HTR-8/SVneo (cell line): ENCODE measurements around the gene EXOC3L1.

Experiments
- DNase-seq: peaks from one replicate; pipeline ENCODE4 v3.0.0; 2011; ENCODE audit warnings: low spot score, mixed read lengths; ENCODE audit not compliant: insufficient read length
- FAIRE-seq: peaks from 2 replicates; lab custom pipeline; 2011; peaks lifted over from hg19 to GRCh38; lab: Jason Lieb, UNC

The EXOC3L1 gene

GRCh38 chr16:67151431-67152097, 38.4 kb downstream of the EXOC3L1 start:
- DNase-seq: no peak
- FAIRE-seq: no peak

- peak; percentile 57 for FAIRE-seq
- no peak for DNase-seq
These were observed 39.0 kb downstream of the EXOC3L1 start, which contains the start of gene B3GNT9 for GRCh38 chr16:67150833-67151396. Gene B3GNT9, minus strand, starts transcription at chr16:67150998. Its CDS starts 513 bp downstream, at chr16:67150485.

DNA sequence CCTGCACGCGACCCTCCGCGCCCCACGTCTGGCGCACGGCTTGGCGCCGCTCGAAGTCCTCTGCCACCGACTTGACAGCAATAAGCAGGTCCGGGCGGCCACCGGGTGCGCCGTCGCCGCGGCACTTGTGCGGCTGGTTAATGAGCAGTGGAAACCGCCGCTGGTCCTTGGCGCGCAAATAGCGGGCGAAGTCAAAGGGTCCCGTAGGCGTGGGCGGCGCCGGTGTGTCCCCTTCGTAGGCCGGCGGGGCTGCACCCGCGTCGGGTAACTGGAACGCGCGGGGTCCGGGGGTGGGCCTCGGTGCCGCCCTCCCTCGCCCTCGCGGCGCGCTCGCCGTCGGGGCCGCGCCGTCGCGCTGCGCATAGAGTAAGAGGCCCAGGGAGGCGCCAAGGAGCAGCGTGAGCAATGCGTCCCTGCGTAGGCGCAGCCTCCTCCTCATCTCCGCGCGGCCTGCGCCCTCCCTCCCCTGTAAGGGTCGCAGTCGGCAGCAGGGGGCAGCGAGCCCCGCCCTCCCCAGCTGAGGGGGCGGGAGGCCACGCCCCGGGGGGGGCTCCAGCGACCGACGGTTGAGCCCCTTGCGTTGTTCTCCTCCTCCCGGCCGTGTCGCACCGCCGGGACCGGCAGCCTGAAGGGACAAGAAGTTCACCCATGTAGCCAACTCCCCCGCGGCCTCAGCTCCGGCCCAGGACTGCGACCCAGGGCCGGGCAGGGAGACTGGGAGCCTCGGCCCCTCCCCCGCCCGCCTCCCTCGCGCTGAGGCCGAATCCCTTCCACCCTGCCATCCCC, 39.7 kb downstream of the EXOC3L1 start:
- DNase-seq (no peak), FAIRE-seq (peak; percentile 71)

DNA sequence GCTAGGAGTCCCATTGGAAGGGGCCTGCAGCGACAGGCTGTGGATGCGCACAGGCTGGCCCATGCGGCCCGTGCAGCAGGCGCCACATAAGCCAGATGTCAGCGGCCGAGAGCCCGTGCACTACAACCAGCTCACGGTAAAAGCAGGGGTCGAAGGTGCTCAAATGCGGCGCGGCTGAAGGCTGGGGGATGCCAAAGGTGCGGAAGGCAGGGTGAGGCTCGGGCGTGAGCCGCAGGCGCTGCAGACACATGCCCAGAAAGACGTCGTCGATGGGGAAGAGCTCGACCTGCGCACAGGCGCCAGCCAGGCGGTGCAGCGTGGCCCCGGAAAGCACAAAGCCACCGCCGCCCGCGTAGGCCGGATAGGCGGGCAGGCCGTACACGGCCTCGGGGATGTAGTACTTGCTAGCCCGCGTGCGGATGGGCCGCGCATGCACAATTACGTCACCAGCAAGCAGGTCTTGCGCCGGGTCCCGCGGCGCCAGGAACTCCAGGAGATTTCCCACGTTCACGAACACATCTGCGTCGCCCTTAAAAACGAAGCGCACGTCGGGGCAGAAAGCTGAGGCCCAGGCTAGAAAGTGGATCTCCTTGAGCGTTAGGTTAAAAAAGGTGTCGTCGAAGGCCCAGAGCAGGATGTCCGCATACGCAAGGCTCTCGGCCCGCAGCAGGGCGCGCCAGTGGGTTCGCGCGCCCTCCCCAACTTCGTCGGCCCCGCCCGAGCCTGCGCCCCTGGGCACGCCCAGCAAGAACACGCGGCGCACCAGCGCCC, 40.5 kb downstream of the EXOC3L1 start:
- FAIRE-seq (no peak), DNase-seq (no peak)

DNA sequence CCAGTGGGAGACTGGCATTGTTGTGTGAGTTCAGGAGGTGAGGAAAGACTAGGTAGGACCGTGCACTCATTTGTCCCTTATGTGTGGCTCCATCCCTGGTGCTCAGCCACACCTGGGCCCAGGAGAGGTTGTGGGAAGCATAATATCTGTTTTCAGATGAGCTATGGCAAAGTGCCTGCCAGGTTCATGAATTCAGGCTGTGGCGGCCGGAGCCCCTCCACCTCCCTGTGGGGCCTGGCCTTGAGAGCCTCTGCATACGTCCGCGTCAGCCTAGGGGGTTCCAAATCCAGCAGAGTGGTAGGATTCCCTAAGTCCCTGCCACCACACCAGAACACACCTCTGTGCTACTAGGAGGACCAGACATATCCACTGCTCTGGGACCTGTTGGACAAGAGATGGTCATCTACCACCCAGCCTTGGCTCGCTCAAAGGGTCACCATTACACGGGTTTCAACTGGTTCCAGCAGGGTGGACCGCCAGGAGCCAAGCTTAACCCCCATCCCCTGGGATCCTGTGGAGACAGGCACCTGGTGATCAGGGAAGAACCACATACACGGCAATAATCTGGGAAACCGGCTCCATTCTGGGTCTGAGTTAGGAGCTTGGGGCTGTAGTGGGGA, 41.2 kb downstream of the EXOC3L1 start:
- FAIRE-seq: no peak
- DNase-seq: no peak

DNA sequence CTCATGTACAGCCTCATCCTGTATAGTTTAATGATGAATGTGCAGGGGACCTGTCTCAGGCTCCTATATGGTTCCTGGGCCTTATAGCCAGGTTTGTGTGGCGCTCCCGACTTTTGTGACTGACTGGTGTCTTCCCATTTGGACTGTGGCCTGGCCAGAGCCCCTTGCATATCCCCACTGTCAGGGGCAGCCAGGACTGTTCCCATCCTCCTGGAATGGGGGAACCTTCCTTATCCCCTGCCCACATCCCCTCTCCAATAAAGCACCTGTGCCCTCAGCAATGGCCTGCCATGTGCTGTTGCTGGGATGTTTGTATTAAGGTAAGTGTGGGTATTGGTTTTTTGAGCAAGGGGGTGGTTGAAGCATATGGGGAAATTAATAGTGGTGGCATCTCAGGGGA, 41.7 kb downstream of the EXOC3L1 start:
- DNase-seq (no peak), FAIRE-seq (no peak)

DNA sequence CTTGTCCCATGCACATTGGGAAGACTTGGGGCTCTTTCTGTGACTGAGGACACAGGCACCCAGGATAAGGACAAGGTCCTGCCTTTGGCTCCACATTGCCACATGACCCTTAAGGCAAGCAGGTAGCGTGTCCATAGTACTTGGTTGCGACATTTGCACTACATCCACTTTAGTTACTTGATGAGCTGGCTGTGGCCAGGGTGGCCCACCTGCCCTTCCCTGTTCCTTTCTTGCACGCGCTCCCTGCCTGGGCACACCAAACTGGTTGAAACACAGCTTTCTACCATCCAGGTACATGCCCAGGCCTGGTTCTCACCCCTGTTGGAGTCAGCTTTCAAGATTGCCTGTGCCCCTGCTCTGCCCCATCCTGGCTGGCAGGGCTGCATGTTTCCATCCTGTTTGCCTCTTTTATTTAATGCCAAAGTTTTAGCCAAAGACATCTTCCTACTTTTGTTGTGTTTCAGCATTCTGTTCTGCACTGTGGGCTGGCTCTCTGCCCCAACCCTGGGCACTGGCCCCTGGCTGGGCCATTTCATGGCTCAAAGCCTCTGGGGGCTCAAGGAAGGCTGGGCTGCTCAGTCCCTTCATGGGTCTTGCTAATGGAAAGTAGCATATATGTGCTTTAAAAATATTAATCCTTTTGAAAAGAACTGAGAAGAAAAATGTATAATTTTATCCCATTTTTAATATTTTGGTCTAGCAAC, 42.3 kb downstream of the EXOC3L1 start:
- DNase-seq: no peak

GRCh38 chr16:67146523-67147357, 43.2 kb downstream of the EXOC3L1 start:
- FAIRE-seq (no peak), DNase-seq (no peak)

More for the DNA sequence above, 42.3 kb downstream of the EXOC3L1 start:
- FAIRE-seq: no peak

GRCh38 chr16:67145746-67146145, 44.2 kb downstream of the EXOC3L1 start:
- no peak for FAIRE-seq
- no peak for DNase-seq

DNA sequence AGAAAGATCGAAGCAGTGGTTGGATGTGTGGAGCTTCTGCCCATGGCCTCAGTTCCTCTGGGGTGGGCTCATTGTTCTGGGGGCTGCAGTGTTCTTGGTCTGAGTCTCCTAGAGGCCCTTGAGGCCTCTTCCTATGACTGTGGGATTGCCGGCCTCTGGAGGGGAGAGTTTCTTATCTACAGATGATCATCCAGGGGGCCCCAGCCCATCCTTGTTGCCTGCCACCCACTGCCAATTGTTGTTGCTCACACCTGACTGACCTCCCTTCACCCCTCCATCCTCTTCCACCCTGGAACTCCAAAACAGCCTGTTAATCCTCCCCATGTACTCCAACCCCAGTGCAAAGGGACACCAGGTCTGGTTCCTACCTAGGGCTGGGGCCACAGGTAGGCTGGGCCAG, 45.0 kb downstream of the EXOC3L1 start:
- DNase-seq (no peak), FAIRE-seq (no peak)

- DNase-seq (no peak), FAIRE-seq (no peak)
These were observed 47.6 kb downstream of the EXOC3L1 start for GRCh38 chr16:67142342-67142741.

- FAIRE-seq (no peak), DNase-seq (no peak)
These were observed 48.5 kb downstream of the EXOC3L1 start for GRCh38 chr16:67141391-67141790.

DNA sequence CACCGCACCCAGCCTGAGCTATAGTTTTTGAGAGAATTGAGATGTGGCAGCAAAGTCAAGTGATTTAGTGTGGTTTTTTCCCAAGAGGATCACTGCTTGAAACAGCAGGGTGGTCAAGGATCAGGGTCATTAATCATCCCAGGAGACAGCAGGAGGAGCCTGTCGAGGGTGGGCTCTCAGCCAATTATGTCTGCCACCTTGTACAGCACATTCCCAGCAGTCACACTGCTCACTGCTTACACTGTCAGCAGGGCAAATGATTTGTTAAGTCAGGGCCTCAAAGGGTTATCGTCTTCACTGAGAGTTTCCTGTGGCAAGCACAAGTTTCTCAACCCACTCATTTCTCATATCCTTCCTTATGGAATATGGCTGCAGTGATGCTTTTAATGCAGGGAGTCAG, 52.3 kb downstream of the EXOC3L1 start:
- DNase-seq (no peak), FAIRE-seq (no peak)
